Stimulated activated CD8-positive, alpha-beta memory T cell treated with anti-CD3 and anti-CD28 coated beads, Interleukin-12 subunit alpha, Interleukin-12 subunit beta, amount 100 ng/mL, for 4 hours (primary cell): Measurements from ENCODE around the gene AKT1.
"Not testable (repeated sequence)": the region's sequence is repeated elsewhere in the genome, so short reads cannot be mapped to it uniquely, and the experiment has no call there.

Source experiments
- DNase-seq: peaks from one replicate; pipeline ENCODE4 v3.0.0-alpha.2; 2020; ENCODE audit warnings: low read depth

Gene AKT1

DNA sequence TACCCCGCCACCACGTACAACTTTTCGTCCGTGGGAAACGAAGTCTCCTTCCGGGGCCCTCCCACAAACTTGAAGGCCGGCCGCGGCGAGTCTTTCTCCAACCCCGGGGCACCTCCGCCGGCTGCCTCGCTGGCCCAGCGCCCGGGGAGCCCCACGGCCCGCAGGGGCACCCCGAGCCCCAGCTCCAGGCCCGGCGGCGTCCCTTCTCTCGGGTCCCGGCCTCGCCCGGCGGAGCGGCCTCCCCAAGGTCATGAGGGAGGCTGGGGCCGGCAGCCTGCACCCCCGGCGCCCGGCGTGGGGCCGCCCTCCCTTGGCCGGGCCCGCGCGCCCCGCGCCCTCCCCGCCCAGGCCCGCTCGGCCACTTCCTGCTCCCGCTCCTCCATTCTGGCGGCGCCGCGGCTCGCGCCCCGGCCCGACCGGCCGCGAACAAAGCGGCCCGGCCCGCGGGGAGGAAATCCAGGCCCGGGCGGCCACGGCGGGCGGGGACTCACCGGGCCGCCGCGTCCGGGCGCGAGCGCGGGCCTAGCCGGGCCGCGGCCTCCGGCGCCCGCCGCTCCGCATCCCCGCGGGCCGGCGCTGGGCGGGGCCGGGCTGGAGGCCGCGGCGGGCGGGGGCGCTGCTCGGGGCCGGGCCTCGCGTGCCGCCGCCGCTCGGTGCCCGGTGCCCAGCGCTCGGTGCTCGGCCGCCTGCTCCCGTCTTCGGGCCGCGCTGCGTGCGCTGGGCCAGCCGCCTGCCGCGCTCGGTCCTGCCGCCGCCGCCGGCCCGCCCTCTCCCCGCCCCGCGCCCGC, at the start of gene AKT1:
Gene AKT1, minus strand, starts transcription at position 756 of the 788 bp plus-strand sequence. CDS start 3,105 bp downstream, outside the sequence.
- DNase-seq: no peak

DNA sequence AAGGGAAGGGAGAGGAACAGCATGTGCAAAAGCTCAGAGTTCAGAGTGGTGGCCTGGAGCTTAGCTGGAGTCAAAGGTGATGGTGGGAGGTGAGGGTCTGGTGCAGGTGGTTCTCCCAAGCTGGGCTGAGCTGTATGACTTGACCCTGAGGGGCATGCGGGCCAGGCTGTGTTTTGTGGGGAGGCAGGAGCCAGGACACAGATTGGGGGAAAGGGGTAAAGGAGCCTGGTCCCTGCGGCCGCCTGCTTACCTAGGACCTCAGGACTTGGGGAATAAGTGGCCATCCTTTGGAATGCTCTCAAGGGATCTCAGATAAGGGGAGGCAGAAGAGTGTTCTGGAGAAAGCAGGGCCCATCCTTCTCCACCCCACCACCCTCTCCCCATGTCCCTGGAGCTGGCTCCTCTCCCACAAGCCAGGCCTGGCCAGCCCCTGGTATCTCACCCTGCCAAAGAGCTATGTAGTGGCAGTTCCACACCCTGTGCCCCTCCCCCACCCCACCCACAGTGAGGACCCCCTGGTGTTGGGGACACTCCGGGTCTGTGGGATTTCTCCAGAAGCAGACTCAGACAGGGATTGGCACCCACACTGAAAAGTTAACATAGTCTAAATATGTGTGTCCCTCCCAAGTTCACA, 49.6 kb upstream of the AKT1 start:
- no peak for DNase-seq

DNA sequence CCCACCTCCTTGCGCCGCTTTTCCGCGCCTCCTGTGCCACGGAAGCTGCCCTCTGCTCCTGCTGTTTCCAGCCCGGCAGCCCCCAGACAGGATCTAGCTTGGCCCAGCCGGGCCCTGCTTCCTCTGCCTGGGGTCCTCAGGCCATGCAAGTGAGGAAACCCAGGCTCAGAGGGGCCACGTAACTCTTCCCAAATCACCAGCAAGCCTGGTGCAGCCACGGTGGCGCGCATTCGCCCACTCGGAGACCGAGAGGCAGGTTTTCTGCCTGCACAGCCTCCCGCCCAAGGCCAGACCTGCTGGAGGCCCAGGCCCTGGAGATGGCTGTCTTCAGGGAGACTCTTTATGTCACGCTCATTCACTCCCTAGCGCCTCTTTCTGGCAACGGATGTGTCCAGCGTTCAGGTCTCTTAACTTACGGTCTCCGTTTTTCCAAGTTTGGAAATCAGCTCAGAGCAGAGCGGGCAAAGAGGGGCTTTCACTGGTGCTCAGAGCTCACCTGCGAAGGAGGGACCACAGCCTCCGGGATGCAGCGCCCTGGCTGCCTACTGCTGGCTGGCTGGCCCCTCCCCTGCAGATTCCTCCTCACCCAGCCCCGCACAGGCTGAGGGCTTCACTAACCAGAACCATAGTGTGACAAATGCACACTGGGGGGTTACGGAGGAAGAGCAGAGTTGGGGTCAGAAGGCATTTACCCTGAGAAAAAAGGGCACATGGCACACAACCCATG, 48.9 kb upstream of the AKT1 start:
- no peak for DNase-seq

DNA sequence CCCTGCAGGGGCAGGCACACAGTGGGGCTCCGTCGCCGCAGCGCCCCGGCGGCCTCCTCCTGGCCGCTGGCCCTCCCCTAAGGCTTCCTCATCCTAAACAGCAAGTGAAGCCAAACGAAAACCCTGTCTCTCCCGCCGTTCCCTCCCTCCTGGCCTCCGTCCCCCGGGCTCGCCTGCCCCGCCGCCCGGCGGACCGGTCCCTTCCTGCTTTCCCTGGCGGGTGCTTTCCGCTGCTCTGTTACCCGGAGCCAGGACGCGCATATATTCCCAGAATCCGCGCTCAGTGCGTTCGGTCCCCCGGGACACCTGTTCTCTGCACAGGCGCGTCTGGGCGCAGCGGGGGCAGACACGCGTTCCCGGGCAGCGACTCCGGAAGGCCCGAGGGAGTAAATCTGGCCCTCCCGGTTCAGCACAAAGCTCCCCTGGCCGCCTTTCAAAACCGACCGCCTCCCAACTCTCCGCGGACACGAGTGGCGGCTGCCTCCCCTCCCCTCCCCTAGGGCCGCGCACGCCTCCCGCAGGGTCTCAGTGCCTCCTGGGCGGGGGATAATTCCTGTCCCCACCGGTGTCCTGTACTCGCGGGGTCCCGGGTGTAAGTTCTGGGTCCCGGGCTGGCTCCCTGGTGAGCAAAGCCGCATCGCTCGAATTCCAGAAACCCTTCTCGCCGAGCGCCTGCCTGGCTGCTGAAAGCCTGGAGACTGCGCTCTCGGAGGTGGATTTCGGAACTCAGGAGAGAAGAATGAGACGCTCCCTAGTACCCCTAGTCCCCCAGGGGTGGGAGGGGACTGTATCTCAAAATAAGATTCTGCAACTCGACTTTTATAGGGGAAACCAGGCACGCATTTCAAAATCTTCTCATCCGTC, 48.1 kb upstream of the AKT1 start:
- DNase-seq: no peak

DNA sequence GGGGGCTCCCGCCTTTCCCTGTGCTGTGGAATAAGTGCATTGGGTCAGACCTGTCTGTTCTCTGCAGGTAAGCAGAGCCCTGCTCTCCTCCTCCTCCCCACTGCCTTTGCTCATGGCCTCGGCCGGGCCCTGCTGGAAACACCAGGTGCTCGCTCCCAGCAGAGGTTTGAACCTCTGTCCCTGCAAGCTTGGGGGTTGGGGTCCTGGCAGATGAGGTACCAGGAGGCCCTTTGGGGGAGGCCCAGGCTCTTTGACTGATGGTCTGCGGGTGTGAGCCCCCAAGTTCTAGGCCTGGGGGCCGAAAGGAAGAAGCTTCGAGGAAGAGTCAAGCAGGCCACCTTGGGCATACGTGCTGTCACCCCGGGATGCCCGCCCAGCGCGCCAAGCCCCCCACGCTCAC, 47.5 kb upstream of the AKT1 start:
- no peak for DNase-seq

DNA sequence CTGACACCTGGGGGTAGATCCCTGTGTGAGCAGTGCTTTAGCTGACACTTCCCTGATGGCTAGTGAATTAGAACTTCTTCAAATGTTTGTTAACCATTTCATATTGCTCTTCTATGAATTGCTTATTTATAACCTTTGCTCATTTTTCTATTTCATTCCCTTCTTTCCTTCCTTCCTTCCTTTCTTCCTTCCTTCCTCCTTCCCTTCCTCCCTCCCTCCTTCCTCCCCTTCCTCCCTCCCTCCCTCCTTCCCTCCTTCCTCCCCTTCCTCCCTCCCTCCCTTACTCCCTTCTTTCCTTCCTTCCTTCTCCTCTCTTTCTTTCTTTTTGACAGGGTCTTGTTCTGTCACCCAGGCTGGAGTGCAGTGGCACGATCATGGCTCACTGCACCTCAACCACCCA, 46.2 kb upstream of the AKT1 start:
- DNase-seq: no peak

DNA sequence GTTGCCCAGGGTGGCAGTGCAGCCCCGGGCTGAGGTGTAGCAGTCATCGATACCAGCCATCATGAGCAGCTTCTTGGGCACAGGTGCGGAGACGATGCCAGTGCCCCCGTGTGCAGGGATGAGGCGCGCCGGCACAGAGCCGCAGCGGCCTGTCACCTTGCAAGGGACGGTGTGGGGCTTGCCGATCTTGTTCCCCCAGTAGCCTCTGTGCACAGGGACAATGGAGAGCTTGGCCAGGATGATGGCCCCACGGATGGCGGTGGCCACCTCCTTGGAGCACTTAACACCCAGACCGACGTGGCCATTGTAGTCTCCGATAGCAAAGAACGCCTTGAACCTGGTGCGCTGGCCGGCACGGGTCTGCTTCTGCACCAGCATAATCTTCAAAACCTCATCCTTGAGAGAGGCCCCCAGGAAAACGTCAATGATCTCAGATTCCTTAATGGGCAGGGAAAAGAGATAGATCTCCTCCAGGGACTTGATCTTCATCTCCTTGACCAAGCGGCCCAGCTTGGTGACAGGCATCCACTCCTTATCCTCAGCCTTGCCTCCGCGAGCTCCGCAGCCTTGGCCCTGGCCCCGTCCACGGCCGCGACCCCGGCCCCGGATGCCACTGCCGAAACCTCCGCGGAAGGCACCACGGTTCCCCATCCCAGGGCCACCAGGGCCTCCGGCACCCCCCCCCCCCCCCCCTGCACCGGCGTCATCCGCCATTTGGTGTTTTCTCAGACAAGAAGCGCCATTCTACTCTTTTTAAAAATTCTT, 40.8 kb upstream of the AKT1 start:
- not testable (repeated sequence) for DNase-seq

DNA sequence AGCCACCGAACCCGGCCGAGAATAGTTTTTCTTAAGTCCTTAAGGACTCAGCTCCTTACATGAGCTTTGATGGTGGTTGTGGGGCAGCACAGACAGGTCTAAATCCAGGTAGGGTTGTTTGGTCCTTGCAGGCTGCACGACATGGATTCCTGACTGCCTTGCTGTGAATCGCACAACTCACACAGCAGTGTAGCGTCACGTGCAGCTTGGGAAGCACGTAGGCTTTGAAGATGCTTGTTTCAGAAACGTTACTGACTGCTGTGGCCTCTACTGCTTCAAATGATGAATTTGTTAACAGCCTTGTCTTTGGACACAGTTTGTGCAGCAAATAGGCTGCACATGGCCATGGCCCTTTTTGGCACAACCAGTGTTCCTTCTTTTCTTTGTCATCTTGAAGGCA, 35.2 kb upstream of the AKT1 start:
- DNase-seq: no peak

DNA sequence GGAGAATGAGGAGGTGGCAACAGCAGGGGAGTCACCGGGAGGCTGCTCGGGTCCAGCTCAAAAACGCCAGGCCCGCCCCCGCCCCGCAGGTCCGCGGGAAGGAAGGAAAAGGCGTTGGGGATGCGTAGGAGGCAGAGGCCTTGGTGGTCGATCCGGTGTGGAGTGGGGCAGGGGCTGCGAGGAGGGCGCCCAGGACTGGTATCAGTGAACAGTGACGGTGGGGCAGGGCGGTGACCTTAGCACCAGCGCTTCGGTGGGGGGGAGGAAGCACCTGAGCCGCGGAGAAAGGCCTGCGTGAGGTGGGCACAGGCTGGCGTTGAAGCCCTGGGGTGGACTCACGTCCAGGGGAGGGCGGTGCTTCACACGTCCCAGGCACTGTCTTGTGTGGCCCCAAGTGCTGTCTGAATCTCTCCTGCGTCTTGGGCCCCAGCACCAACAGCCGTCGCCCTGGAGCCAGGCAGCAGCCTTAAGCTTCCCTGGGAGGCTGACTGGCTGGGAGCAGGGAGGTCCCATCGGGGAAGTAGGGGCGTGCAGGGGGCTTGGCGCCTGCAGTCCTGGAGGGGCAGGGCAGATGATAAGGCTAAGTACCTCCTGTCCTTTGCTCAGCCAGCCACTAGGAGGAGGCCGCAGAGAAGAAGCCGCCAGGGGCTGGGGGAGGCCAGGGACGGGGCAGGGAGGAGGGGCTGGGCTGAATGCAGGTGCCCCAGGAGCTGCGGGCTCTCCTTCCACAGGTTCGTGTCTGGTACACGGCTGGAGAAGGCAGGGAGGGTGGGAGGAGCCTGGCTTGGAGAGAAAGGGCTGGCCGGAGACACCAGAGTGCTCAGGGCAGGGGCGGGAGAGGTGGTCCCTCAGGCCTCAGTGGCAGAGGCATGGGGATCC, 31.9 kb upstream of the AKT1 start:
- DNase-seq: peak; percentile 18

DNA sequence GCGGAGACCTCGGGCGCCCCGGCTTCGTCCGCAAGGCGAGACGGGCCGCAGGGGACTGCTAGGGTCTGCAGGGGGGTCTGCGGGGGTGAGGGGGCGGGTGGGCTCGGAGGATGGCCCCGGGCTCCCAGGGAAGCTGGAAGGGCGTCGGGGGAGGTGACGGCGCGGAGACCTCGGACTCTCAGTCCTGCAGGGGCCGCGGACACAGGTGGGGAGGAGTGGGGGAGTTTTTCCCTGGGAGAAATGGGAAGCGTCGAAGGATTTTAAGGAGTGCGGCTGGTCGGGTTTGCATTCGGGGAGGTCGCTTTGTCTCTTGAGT, 31.3 kb upstream of the AKT1 start:
- DNase-seq: no peak

DNA sequence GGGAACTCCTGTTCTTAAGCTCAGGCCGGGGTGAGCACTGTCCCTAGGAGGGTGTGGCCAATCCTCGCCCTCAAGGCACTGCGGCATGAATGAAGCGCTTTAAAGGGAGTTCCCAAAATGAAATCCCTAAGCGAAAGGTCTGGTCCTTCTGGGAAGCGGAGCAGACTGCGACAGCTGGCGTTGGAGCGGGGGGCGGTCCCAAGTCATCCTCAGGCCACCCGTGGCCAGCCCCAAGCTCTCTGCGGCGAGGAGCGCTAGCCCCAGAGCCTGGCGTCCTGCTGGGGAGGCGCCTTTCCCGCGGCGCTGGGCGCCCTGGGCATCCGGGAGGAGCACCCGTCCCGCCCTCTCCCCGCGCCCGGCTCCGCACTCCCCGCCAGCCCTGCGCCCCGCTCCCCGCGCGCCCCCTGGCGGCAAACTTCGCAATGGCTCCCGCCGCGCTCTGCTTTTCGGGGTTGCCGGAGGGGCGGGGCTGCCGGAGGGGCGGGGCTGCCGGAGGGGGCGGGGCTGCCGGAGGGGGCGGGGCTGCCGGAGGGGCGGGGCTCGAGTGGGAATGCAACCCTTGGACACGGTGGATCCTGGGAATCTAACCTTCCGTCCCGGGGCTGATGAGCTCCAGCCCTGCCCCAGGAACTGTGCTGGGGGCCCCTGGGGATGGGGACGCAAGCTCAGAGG, 30.8 kb upstream of the AKT1 start:
- peak; percentile 87 for DNase-seq

DNA sequence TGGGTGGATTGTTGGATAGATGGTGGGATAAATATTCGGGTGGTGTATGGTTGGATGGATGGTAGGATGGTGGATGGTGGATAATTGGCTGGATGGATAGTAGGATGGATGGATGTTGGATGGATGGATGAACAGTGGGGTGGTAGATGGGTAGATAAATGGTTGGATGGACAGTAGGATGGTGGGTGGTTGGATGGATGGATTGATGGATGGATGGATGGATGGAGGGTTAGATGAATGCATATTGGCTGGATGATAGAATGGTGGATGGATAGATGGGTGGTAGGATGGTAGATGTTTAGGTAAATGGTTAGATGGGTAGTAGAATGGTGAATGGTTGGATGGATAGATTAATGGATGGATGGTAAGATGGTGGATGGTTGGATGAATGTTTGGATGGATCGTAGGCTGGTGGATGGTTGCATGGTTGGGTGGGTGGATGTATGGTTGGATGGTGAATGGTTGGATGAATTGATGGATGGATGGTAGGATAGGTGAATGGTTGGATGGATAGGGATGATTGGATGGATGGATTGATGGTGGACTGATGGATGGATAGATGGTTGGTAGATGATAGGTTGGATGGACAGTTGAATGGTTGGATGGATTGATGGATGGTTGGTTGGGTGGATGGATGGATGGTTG, 28.9 kb upstream of the AKT1 start:
- DNase-seq: no peak

DNA sequence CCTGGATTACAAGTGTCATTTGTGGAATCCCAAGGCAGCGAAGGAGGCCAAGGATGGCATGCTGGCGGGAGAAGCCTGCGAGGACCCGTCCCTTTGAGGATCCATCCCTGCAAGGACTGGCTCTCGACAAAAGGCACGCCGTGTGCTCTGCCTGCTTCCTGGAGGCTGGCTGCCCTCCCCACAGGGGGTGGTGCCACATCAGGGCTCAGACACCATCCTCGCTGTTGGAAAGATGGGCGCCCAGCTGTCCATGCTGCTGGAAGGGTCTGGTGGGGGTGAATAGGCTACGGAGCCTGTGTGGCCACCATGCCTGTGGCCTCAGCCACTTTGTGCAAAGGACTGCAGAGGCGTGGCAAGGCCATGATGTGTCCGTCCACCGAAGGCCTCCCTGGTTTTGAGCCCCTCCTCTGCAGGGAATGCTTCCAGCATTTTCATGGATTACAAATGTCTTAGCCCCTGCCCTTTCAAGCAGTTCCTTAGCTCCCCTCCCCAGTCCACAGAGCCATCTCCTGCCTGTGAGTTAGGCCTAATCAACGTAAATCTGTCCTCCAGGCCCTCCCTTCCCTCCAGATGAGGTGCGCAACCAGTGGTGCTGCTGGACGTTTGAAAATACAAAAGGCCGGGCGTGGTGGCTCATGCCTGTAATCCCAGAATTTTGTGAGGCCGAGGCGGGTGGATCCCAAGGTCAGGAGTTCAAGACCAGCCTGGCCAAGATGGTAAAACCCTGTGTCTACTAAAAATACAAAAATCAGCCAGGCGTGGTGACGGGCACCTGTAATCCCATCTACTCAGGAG, 27.5 kb upstream of the AKT1 start:
- no peak for DNase-seq

DNA sequence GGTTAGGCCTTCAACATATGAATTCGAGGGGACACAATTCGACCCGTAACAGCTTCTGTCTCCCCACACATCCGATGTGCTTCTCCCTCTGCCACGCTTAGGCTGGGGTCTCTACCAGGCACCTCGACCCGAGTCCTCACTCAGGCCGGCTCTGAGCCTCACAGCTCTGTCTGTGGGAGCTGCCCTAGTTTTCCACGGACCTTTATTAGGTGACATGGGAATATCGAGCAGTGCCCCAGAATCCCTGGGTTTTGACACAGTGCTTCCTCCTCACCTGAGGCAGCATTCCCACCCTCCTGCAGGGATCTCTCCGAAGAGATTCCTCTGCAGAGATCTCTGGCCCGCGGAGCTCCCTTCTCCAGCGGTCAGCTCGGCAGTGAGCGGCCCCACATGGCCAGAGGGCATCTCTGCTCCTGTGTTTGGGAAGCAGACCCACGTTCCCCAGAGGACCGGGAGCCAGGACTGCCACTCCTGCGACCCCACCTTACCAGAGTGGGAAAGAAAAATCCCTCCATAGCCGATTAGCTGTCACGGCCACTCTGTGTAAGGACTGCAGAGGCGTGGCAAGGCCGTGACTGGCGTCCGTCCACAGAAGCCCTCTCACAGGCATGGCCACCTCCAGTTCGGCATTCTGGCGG, 26.5 kb upstream of the AKT1 start:
- DNase-seq: no peak

DNA sequence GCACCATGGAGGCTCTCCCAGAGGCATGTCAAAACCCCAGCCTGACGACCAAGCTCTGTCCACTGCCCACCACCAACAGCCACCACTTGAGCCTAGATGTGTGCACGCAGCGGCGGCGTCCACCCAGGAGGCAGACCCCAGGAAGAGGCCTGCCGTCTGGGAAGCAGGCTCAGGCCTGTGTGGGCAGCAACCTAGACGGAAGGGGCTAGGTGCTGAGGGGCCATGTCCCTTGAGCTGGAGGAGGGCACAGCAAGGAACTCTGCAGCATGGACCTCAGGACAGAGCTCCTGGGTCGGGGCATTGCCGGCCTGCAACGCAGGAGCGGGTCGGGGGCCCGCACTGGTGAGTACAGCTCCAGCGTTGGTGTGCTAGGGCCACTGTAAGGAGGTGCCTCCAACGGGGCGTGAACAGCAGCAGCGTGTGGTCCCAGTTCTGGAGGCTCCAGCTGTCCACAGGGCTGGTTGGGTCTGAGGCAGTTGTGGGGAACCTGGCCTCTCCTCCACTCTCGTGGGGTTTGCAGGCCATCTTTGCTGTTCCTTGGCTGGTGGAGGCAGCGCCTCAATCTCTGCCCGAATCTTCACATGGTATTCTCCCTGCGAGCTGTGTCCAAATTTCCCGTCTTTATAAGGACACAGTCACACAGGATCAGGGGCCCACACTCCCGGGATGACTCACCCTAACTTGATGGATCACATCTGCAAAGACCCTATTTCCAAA, 25.8 kb upstream of the AKT1 start:
- no peak for DNase-seq

DNA sequence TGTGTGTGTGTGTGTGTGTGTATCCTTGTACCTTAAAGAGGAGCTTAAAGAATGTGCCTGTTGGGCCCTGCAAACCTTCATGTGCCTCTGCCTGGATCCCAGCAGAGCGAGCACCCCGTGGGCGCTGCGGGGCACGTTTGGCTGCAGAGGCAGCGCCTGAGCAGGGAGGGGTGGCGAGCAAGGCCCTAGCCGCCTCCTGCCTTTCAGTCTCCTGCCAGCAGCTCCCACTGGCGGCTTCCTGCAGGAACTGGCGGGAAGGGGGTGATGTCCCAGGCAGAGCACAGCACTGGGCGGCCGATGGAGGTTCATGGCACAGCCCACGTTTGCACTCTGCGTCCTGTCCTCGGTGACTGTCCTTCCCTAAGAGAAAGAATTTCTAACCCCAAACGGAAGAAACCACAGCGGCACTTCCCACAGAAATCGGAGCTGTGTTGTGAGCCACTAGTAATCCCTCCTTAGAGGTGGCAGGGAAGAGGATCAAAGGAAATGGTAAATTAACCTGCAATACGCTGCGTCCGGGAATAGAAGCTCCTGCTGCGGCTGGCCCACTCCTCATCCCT, 25.2 kb upstream of the AKT1 start:
- no peak for DNase-seq

DNA sequence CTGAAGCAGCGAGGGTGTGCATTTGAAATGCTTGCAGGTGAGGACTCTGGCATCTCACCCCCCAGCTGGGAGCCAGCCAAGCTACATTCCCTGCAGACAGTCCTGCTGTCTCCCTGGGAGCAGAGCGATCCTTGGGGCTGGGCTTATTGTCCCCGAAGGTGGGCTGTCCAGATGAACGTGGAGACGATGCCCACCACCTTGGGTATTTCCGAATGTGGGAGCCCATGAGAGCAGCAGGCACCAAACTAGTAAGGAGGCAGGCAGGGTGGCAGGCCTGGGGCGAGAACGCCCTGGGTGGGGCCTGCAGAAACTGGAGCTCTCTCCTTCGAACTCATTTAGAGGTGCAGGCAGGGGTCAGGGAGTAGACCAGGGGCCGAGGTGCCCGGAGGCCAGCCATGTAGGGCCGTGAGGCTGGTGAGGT, 23.8 kb upstream of the AKT1 start:
- no peak for DNase-seq
